GM19328 (cell line): ENCODE results near the gene ARGFX.
"Not testable (repeated sequence)": the region's sequence is repeated elsewhere in the genome, so short reads cannot be mapped to it uniquely, and the experiment has no call there.

Experiments
- ATAC-seq: cut with Tn5 transposase; IDR thresholded peaks from one replicate; pipeline ENCODE4 v1.9.1; 2021; ENCODE audit warnings: mild to moderate bottlenecking, moderate library complexity; ENCODE audit not compliant: unreplicated experiment

Gene ARGFX

DNA sequence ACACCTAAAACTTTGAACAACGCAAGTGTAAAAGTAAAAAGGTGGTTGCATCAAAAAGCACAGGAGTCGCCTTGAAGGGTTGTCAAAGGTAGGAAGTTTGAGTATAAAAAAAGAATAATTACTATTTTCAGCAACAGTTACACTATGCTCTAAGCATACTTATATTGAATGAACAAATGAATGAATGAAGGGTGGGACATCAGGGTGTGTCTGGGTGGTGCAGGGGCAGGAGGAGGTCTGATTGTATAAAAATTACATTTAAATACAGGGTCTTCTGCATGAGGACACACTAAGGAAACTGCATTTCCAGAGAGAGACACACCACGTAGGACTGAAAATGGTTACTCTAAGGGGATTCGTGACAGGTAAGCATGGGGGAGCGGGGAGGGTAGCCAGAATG, at the start of gene ARGFX:
ARGFX (plus strand) TSS at position 301 of the 400 bp plus-strand sequence. CDS start 2,765 bp downstream, outside the sequence.
- no peak for ATAC-seq

DNA sequence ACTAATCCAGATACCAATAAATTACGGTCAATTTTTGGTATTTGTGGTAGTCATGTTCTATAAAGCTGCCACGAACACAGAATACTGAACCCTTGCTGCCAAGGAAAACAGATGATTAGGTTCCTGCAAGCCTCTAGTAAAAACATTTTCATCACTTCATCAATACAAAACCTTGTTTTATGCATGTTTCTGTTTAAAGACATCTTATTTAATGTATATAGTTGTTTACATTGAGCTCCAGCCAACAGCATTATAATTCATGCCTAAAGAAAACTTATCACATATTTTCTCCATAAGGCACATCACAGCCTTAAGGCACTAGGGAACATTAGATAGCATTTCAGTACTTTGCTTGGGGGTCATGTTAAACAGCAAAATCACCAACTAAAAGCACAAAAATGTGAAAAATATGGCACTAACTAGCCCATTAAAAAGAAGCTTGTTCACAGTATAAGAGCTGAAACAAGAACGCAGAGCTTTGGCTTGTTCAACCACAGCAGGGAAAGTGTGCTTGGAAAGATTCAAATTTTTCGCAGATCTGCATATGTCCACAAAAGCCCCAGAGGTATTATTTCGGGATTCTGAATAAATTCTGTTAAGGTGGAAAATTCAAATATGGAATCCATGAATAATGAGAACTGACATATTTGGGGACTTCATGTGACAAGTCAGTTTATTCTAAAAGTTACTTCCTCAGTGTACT, 49.6 kb upstream of the ARGFX start:
- ATAC-seq: no peak

- no peak for ATAC-seq
Measured at GRCh38 chr3:121520510-121520909, 47.2 kb upstream of the ARGFX start.

GRCh38 chr3:121529308-121529707, 38.4 kb upstream of the ARGFX start:
- ATAC-seq: no peak

GRCh38 chr3:121531269-121531668, 36.5 kb upstream of the ARGFX start:
- ATAC-seq: no peak

DNA sequence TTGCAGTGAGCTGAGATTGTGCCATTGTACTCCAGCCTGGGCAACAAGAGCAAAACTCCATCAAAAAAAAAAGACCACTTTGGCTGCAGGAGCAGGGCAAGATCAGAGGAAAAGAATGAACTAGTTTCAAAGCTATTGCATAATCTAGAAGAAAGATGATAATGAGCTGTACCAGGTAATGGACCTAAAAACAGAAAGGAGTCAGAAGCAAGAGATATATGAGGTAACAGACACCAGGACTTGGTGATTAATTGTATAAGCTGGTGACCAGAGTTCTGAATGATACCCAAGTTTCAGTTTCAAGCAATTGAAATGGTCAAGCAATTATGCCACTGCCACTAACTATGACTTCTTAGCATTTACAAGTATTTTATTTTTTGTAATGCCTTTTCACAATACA, 24.8 kb upstream of the ARGFX start:
- ATAC-seq: no peak

GRCh38 chr3:121545049-121545573, 22.6 kb upstream of the ARGFX start:
- ATAC-seq: peak; percentile 8

GRCh38 chr3:121545574-121546455, 21.9 kb upstream of the ARGFX start, which contains the start of gene POLQ:
Gene POLQ (minus strand): TSS chr3:121545988. CDS start chr3:121545877, 111 bp downstream.
- peak; percentile 79 for ATAC-seq

DNA sequence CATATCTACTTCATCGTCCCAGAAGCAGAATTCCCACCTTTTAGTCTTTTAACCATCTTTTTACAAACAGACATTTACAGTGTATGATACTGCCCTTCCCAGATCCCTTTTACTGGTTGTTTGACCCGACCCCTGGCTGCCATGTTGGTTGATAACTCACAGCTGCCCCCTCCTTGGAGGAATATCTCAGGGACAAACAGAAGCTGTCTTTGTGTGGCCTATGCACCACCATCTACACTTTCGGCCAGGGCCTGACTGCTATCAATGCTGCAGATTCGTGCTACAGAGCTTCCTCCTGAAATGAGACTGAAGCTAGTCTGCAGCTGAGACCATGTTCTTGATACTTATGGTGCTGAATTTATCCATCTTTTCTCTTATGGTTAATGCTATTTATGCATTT, 15.4 kb upstream of the ARGFX start:
- ATAC-seq: no peak

- no peak for ATAC-seq
Measured at GRCh38 chr3:121552797-121553196, 15.0 kb upstream of the ARGFX start.

- no peak for ATAC-seq
Measured at GRCh38 chr3:121557426-121557934, 10.3 kb upstream of the ARGFX start.

DNA sequence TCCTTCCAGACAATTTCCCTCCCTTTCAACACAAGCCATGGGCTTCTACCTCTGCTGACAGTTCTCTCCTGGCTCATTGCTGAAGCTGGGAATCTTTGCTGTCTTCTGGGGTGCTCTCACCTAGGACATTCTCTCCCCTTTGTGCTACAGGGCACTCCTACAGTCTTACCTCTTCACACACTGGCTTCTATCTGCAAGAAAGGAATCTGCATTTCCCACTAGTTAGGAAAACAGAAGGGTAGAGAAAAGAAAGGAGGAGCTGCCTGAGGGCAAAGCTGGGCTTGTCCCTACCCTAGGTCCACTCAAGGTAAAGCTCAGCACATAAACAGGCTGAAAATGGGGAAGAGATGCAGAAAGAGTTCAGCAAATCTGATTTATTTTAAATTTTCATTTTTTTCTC, 5.6 kb upstream of the ARGFX start:
- no peak for ATAC-seq

GRCh38 chr3:121566773-121567172, 976 bp upstream of the ARGFX start:
- ATAC-seq: no peak

DNA sequence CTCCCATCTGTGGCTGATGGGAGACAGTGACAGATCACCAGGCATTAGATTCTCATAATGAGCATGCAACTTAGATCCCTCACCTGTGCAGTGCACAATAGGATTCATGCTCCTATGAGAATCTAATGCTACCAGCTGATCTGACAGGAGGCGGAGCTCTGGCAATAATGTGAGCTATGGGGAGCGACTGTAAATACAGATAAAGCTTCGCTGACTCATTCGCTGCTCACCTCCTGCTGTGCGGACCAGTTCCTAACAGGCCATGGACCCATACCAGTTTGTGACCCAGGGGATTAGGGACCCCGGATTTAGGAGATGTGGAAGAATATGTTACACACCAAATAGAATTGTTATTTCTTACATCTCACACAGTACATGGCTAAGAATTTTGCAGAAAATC, 6.7 kb downstream of the ARGFX start:
- ATAC-seq: no peak

DNA sequence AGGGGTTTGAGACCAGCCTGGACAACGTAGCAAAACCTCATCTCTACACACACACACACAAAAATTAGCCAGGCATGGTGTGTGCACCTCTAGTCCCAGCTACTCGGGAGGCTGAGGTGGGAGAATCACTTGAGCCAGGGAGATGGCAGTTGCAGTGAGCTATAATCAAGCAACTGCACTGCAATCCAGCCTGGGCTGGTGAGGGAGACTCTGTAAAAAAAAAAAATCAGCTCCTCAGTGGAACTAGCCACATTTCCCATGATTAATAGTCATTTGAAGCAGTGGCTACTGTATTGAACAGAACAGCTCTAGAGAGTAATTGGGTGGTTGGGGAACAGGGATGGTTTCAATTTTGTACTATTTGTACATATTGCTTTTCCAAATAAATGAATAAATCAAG, 13.9 kb downstream of the ARGFX start:
- no peak for ATAC-seq

GRCh38 chr3:121584418-121584817, 16.7 kb downstream of the ARGFX start:
- ATAC-seq: no peak

- no peak for ATAC-seq
Measured at GRCh38 chr3:121592856-121593702, 25.3 kb downstream of the ARGFX start, which contains the start of gene FBXO40. Gene FBXO40 (plus strand): TSS chr3:121593379. CDS start chr3:121620576, 27,197 bp downstream.

DNA sequence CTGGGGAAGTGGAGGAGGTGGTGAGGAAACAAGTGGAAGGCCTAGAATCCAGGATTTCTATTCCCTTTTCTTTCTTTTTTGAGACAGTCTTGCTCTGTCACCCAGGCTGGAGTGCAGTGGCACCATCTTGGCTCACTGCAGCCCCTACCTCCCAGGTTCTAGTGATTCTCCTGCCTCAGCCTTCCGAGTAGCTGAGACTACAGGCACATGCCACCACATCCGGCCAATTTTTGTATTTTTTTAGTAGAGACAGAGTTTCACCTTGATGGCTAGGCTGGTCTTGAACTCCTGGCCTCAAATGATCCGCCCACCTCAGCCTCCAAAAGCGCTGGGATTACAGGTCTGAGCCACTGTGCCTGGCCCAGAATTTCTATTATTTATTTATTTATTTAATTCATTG, 26.1 kb downstream of the ARGFX start:
- ATAC-seq: not testable (repeated sequence)

GRCh38 chr3:121594850-121595249, 27.1 kb downstream of the ARGFX start:
- ATAC-seq: no peak

GRCh38 chr3:121595765-121596406, 28.1 kb downstream of the ARGFX start:
- no peak for ATAC-seq
